IMR-90 (cell line): ENCODE measurements around the gene EPHA2. TPM values are rescaled to one million over a fixed set of nuclear protein-coding genes. Genes with fewer than 3 reads are reported as not detected.

Source experiments
- ATAC-seq: fragments of 200-7000 bp; cut with Tn5 transposase; 2 replicates; pipeline ENCODE4 v1.9.1; 2020; ENCODE audit warnings: low read depth, mild to moderate bottlenecking, moderate library complexity
- BruUV-seq: library from RNA; stranded (reverse); fragments of 400-500 nt; replicated peaks from 2 replicates; lab custom pipeline; 2021; lab: Mats Ljungman, UMichigan
- CTCF ChIA-PET: fragments of 300-600 bp; formaldehyde crosslinking; extraction: SDS; loops from one replicate; lab custom pipeline; 2021; ENCODE audit warnings: antibody characterized with exemption; lab: Yijun Ruan, JAX
- POLR2A ChIA-PET: fragments of 300-600 bp; sonication (Branson Sonifier 250); formaldehyde crosslinking; loops from one replicate; lab custom pipeline; 2022; ENCODE audit warnings: antibody characterized with exemption; ENCODE audit not compliant: unreplicated experiment; lab: Charles Lee
- DNase-seq: peaks from one replicate; pipeline ENCODE4 v3.0.0; 2013
- H2AFZ ChIP-seq: replicated peaks from 2 replicates; pipeline ENCODE3; 2013; ENCODE audit warnings: low read length, mild to moderate bottlenecking; ENCODE audit not compliant: poor library complexity
- H2AK5ac ChIP-seq: 2 replicates; pipeline ENCODE4 v1.6.1; 2013; ENCODE audit warnings: low read depth, low read length, inconsistent platforms
- H2AK9ac ChIP-seq: replicated peaks from 2 replicates; pipeline ENCODE3; 2013; ENCODE audit warnings: mild to moderate bottlenecking, low read depth, low read length, moderate library complexity; ENCODE audit not compliant: poor library complexity
- H2BK120ac ChIP-seq: 2 replicates; pipeline ENCODE4 v1.6.1; 2013; ENCODE audit warnings: low read depth, low read length, inconsistent platforms
- H2BK15ac ChIP-seq: 3 replicates; pipeline ENCODE4 v1.6.1; 2013; ENCODE audit warnings: low read depth, low read length, inconsistent platforms
- H2BK20ac ChIP-seq: 2 replicates; pipeline ENCODE4 v1.6.1; 2013; ENCODE audit warnings: low read depth, mild to moderate bottlenecking, inconsistent platforms, low read length, moderate library complexity
- H2BK5ac ChIP-seq: 2 replicates; pipeline ENCODE4 v1.6.1; 2013; ENCODE audit warnings: mild to moderate bottlenecking, low read depth, low read length, inconsistent platforms; ENCODE audit not compliant: poor library complexity, severe bottlenecking
- H3K14ac ChIP-seq: replicated peaks from 2 replicates; pipeline ENCODE4 v1.6.1; 2013; ENCODE audit warnings: low read depth, low read length, inconsistent platforms
- H3K18ac ChIP-seq: 2 replicates; pipeline ENCODE4 v1.6.1; 2013; ENCODE audit warnings: low read depth, low read length, control low read depth
- H3K23ac ChIP-seq: 2 replicates; pipeline ENCODE4 v1.6.1; 2013; ENCODE audit warnings: low read depth, low read length, inconsistent platforms
- H3K27ac ChIP-seq: 2 replicates; pipeline ENCODE4 v1.5.1; 2013; ENCODE audit warnings: mild to moderate bottlenecking, control low read depth, low read length; ENCODE audit not compliant: insufficient read depth
- H3K27me3 ChIP-seq: 2 replicates; pipeline ENCODE4 v1.6.1; 2013; ENCODE audit warnings: low read length; ENCODE audit not compliant: control insufficient read depth, insufficient read depth
- H3K36me3 ChIP-seq: 2 replicates; pipeline ENCODE4 v1.6.1; 2013; ENCODE audit warnings: low read length, mixed read lengths; ENCODE audit not compliant: control insufficient read depth, insufficient read depth
- H3K4ac ChIP-seq: 2 replicates; pipeline ENCODE4 v1.6.1; 2013; ENCODE audit warnings: low read depth, low read length, inconsistent platforms
- H3K4me1 ChIP-seq: 2 replicates; pipeline ENCODE4 v1.6.1; 2013; ENCODE audit warnings: low read length, mixed read lengths; ENCODE audit not compliant: control insufficient read depth, insufficient read depth
- H3K4me2 ChIP-seq: 2 replicates; pipeline ENCODE4 v1.6.1; 2013; ENCODE audit warnings: low read depth, mild to moderate bottlenecking, control low read depth, low read length, moderate library complexity
- H3K4me3 ChIP-seq: 2 replicates; pipeline ENCODE4 v1.5.1; 2013; ENCODE audit warnings: low read depth, mild to moderate bottlenecking, control low read depth, low read length, moderate library complexity; ENCODE audit not compliant: insufficient read depth
- H3K56ac ChIP-seq: 2 replicates; pipeline ENCODE4 v1.6.1; 2013; ENCODE audit warnings: low read length, inconsistent platforms; ENCODE audit not compliant: insufficient read depth; ENCODE audit errors: extremely low read depth
- H3K79me1 ChIP-seq, 2 experiments: 2 replicates each; pipeline ENCODE4 v1.6.1; 2013; ENCODE audit warnings: low read length in 2 of 2, inconsistent platforms in 1 of 2, low read depth in 1 of 2
- H3K9ac ChIP-seq: 2 replicates; pipeline ENCODE4 v1.6.1; 2013; ENCODE audit warnings: low read depth, low read length, control low read depth
- H3K9me1 ChIP-seq: 2 replicates; pipeline ENCODE4 v1.6.1; 2013; ENCODE audit warnings: low read length, inconsistent platforms; ENCODE audit not compliant: insufficient read depth
- H3K9me3 ChIP-seq: 2 replicates; pipeline ENCODE4 v1.6.1; 2013; ENCODE audit warnings: low read length; ENCODE audit not compliant: control insufficient read depth, insufficient read depth
- H4K20me1 ChIP-seq: 2 replicates; pipeline ENCODE4 v1.6.1; 2013; ENCODE audit warnings: low read length, inconsistent platforms; ENCODE audit not compliant: insufficient read depth
- H4K5ac ChIP-seq: 2 replicates; pipeline ENCODE4 v1.6.1; 2013; ENCODE audit warnings: mild to moderate bottlenecking, low read depth, low read length, control low read depth
- H4K8ac ChIP-seq, 2 experiments: 2 replicates each; pipeline ENCODE4 v1.6.1; 2013; ENCODE audit warnings: low read depth in 2 of 2, low read length in 2 of 2, control low read depth in 1 of 2, inconsistent platforms in 1 of 2
- H4K91ac ChIP-seq: 2 replicates; pipeline ENCODE4 v1.6.1; 2013; ENCODE audit warnings: low read depth, low read length, inconsistent platforms; ENCODE audit not compliant: insufficient read depth
- BHLHE40 ChIP-seq: fragments of 150-350 bp; IDR thresholded peaks from 2 replicates; pipeline ENCODE4 v1.6.1; 2016; ENCODE audit warnings: mild to moderate bottlenecking, low read depth, low read length
- CEBPB ChIP-seq: IDR thresholded peaks from 2 replicates; pipeline ENCODE4 v1.6.1; 2012; ENCODE audit warnings: low read depth, low read length, improper control_type of control experiment
- CHD1 ChIP-seq: IDR thresholded peaks from 2 replicates; pipeline ENCODE4 v1.6.1; 2012; ENCODE audit warnings: low read depth, low read length, improper control_type of control experiment
- ELK1 ChIP-seq: fragments of 150-350 bp; IDR thresholded peaks from 2 replicates; pipeline ENCODE4 v1.6.1; 2016; ENCODE audit warnings: low read depth, mild to moderate bottlenecking, low read length, moderate library complexity, borderline replicate concordance
- FOS ChIP-seq: fragments of 150-350 bp; IDR thresholded peaks from 2 replicates; pipeline ENCODE4 v1.6.1; 2016; ENCODE audit warnings: low read depth, low read length
- MAFK ChIP-seq: IDR thresholded peaks from 2 replicates; pipeline ENCODE4 v1.6.1; 2012; ENCODE audit warnings: low read depth, low read length, improper control_type of control experiment
- MAZ ChIP-seq: IDR thresholded peaks from 2 replicates; pipeline ENCODE4 v1.6.1; 2012; ENCODE audit warnings: low read depth, mild to moderate bottlenecking, low read length, improper control_type of control experiment, moderate library complexity, borderline replicate concordance
- MXI1 ChIP-seq: IDR thresholded peaks from 2 replicates; pipeline ENCODE4 v1.6.1; 2012; ENCODE audit warnings: low read depth, mild to moderate bottlenecking, low read length, moderate library complexity, borderline replicate concordance
- NFE2L2 ChIP-seq: fragments of 150-350 bp; IDR thresholded peaks from 2 replicates; pipeline ENCODE4 v1.6.1; 2016; ENCODE audit warnings: low read depth, mild to moderate bottlenecking, low read length
- POLR2A ChIP-seq: IDR thresholded peaks from 2 replicates; pipeline ENCODE4 v1.6.1; 2012; ENCODE audit warnings: mild to moderate bottlenecking, low read depth, low read length
- RAD21 ChIP-seq: IDR thresholded peaks from 2 replicates; pipeline ENCODE4 v1.6.1; 2012; ENCODE audit warnings: low read length, improper control_type of control experiment
- RFX5 ChIP-seq: IDR thresholded peaks from 2 replicates; pipeline ENCODE4 v1.8.0; 2012; ENCODE audit warnings: low read depth, mild to moderate bottlenecking, low read length, moderate library complexity
- SMC3 ChIP-seq: fragments of 150-350 bp; IDR thresholded peaks from 2 replicates; pipeline ENCODE4 v1.6.1; 2016; ENCODE audit warnings: low read depth, mild to moderate bottlenecking, antibody characterized with exemption, low read length, moderate library complexity
- USF2 ChIP-seq: fragments of 150-350 bp; IDR thresholded peaks from 2 replicates; pipeline ENCODE4 v1.6.1; 2017; ENCODE audit warnings: mild to moderate bottlenecking, antibody characterized with exemption, low read length, low read depth
- WGBS, 2 experiments: methylation state at CpG; one replicate each; pipeline versions ENCODE4 v1.1.5 to v1.1.7; 2013; ENCODE audit warnings: missing lambda C conversion rate in 2 of 2; ENCODE audit not compliant: insufficient read length in 1 of 2; ENCODE audit errors: extremely low coverage in 2 of 2; 5-methylcytosine and 5-hydroxymethylcytosine counted together
- dilution Hi-C: fragments of 300-500 bp; cut with HindIII; formaldehyde crosslinking; loops from one replicate; pipeline ENCODE4 v1.14.3; 2018; ENCODE audit warnings: low sequenced_read_pairs; ENCODE audit not compliant: unreplicated experiment
- in situ Hi-C: fragments of 300-500 bp; cut with MboI; formaldehyde crosslinking; loops from 3 replicates; pipeline ENCODE4 v1.14.3; 2019; ENCODE audit warnings: low sequenced_read_pairs, inconsistent platforms, mixed read lengths
- intact Hi-C: fragments of 100-400 bp; cut with micrococcal nuclease; formaldehyde crosslinking; loops from 2 replicates; pipeline ENCODE4 v1.10.0; 2022
- polyA plus RNA-seq, 3 experiments: library from polyadenylated mRNA; depleted of rRNA; stranded (reverse); fragments of >200 nt; gene quantifications; 2 replicates each; pipeline ENCODE4 v1.2.3, GENCODE V29; 2012; ENCODE audit warnings: low replicate concordance in 1 of 3
- total RNA-seq: library from RNA; depleted of rRNA; stranded (reverse); fragments of >200 nt; gene quantifications from 2 replicates; pipeline ENCODE4 v1.2.3, GENCODE V29; 2012
- TF ChIP-seq, protein P1 (sequence below): conservative IDR thresholded peaks from 2 replicates; pipeline ENCODE4 v1.5.1; 2012; ENCODE audit warnings: mild to moderate bottlenecking, low read depth, low read length, improper control_type of control experiment

Gene EPHA2
- total and polyA plus RNA-seq, 2 of the 4 experiments (the other 2 are of a cell fraction) = 24.0 to 72.6 TPM

DNA sequence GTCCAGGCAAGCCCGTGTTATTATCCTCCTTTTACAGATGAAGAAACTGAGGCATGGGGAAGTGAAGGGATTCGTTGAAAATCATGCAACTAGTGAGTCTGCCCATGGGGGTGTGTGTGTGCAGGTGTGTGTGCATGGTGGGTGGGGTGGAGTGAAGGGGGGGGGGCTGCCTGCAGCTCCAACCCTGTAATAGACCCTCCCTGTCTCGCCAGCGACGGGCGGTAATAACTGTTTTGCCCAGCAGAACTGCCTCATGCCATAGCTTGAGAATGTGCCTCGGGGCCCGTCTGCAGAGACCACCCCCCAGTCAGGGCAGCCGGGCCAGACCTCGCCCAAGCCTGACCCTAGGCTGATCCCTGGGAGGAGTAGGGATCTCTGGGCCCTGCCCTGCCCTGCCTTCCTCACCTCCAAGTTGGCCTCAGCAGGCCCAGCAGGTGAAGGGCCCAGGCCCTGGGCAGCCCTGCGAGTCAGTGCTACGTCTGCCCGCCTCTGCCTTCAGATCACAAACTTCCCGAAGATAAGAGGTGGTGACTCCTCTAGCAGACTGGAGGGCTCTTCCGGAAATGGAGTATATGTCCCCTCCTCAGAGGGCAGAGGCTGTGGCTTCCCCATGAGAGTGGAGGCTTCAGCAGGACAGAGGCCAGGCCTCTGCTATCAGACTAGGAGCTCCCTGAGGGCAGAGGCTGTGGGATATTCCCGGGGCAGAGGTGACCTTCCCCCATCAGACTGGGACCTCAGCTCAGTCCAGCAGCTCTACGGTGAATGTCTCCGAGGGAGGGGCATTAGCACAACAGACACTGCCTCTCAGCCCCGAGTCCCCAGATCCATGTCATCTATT is 15.7 kb upstream of the EPHA2 start:
- Histone ChIP-seq H2BK20ac (no peak overlapping the region), H3K18ac (no peak overlapping the region), H2AK5ac (peak overlapping the region; percentile 51; the same call in 1 of the 2 replicates), H3K27ac (no peak overlapping the region), H3K4ac (no peak overlapping the region; the same call in 1 of the 2 replicates), H3K9me3 (no peaks in the 10 kb centered on the region), H4K5ac (no peak overlapping the region), H3K4me1 (peaks cover 29% of the 10 kb centered on the region), H3K27me3 (no peaks in the 10 kb centered on the region), H3K79me1 (no peaks in the 10 kb centered on the region; a peak in 1 of 4 replicates), H4K91ac (no peak overlapping the region), H3K4me2 (no peak overlapping the region), H2BK120ac (no peak overlapping the region), H2BK5ac (no peak overlapping the region), H3K9ac (no peak overlapping the region), H2BK15ac (no peak overlapping the region), H2AFZ (peak overlapping the region; percentile 14), H2AK9ac (peak overlapping the region; percentile 89), H3K36me3 (no peaks in the 10 kb centered on the region), H3K9me1 (peaks cover 3% of the 10 kb centered on the region; the same call in 1 of the 2 replicates), H4K8ac (no peak overlapping the region), H3K23ac (no peak overlapping the region), H3K4me3 (no peak overlapping the region), H4K20me1 (no peaks in the 10 kb centered on the region), H3K56ac (no peak overlapping the region), H3K14ac (no peak overlapping the region)
- POLR2A ChIA-PET = no interaction called here
- in situ Hi-C loops (no loop called here), intact Hi-C loops (no loop called here), dilution Hi-C loops (no loop called here)
- TF ChIP-seq BHLHE40 (no peak), MAZ (no peak), ELK1 (no peak), SMC3 (no peak), NFE2L2 (no peak), CEBPB (no peak), POLR2A (no peak), USF2 (no peak), RAD21 (no peak), MAFK (no peak), CHD1 (no peak), RFX5 (no peak), FOS (no peak), MXI1 (no peak)
- TF ChIP-seq, protein P1, sequence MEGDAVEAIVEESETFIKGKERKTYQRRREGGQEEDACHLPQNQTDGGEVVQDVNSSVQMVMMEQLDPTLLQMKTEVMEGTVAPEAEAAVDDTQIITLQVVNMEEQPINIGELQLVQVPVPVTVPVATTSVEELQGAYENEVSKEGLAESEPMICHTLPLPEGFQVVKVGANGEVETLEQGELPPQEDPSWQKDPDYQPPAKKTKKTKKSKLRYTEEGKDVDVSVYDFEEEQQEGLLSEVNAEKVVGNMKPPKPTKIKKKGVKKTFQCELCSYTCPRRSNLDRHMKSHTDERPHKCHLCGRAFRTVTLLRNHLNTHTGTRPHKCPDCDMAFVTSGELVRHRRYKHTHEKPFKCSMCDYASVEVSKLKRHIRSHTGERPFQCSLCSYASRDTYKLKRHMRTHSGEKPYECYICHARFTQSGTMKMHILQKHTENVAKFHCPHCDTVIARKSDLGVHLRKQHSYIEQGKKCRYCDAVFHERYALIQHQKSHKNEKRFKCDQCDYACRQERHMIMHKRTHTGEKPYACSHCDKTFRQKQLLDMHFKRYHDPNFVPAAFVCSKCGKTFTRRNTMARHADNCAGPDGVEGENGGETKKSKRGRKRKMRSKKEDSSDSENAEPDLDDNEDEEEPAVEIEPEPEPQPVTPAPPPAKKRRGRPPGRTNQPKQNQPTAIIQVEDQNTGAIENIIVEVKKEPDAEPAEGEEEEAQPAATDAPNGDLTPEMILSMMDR = no peak
- CTCF ChIA-PET = no interaction called here
- ATAC-seq = no peak
- no peak for DNase-seq
- BruUV-seq = no TSS peak
- WGBS, 2 experiments = 96% methylated on average over 3 of the region's 19 CpGs; no CpG with 5 or more reads in 1 of the 2 experiments
